PC-3 (cell line): ENCODE data around the gene PPP1R16B. TPM values are rescaled to one million over a fixed set of nuclear protein-coding genes. Genes with fewer than 3 reads are reported as not detected.

Experiments
- ATAC-seq: fragments of 200-7000 bp; cut with Tn5 transposase; 2 replicates; pipeline ENCODE4 v1.9.1; 2020; ENCODE audit warnings: mild to moderate bottlenecking, moderate library complexity
- BruUV-seq: library from RNA; stranded (reverse); fragments of 400-500 nt; replicated peaks from 2 replicates; lab custom pipeline; 2021; lab: Mats Ljungman, UMichigan
- CTCF ChIA-PET: fragments of 300-600 bp; sonication (Branson Sonifier 250); formaldehyde crosslinking; loops from one replicate; lab custom pipeline; 2022; ENCODE audit warnings: antibody characterized with exemption; lab: Charles Lee
- POLR2A ChIA-PET: fragments of 300-600 bp; sonication (Branson Sonifier 250); formaldehyde crosslinking; loops from one replicate; lab custom pipeline; 2022; ENCODE audit warnings: antibody characterized with exemption; ENCODE audit not compliant: unreplicated experiment; lab: Charles Lee
- DNase-seq: peaks from one replicate; pipeline ENCODE4 v3.0.0-alpha.2; 2015
- H2AFZ ChIP-seq: fragments of 300-600 bp; sonication (generic); 2 replicates; pipeline ENCODE4 v1.6.0; 2016; ENCODE audit warnings: antibody characterized with exemption, low read length
- H3F3A ChIP-seq: fragments of 300-600 bp; sonication (generic); one replicate; pipeline ENCODE4 v1.6.0; 2017; ENCODE audit warnings: antibody characterized with exemption, low read length, control low read depth, mild to moderate bottlenecking; ENCODE audit not compliant: unreplicated experiment
- H3K27ac ChIP-seq: fragments of 300-600 bp; sonication (generic); 2 replicates; pipeline ENCODE4 v1.5.1; 2016; ENCODE audit warnings: mild to moderate bottlenecking, low read length
- H3K27me3 ChIP-seq: fragments of 300-600 bp; sonication (generic); 2 replicates; pipeline ENCODE4 v1.6.1; 2016; ENCODE audit warnings: low read length, mixed read lengths
- H3K36me3 ChIP-seq: fragments of 300-600 bp; sonication (generic); 2 replicates; pipeline ENCODE4 v1.6.1; 2016; ENCODE audit warnings: low read depth, mixed run types, low read length, mixed read lengths
- H3K4me1 ChIP-seq: fragments of 300-600 bp; sonication (generic); 2 replicates; pipeline ENCODE4 v1.5.1; 2016; ENCODE audit warnings: low read length; ENCODE audit not compliant: insufficient read depth
- H3K4me2 ChIP-seq: fragments of 300-600 bp; sonication (generic); 2 replicates; pipeline ENCODE4 v1.6.0; 2016; ENCODE audit warnings: low read length
- H3K4me3 ChIP-seq: fragments of 300-600 bp; sonication (generic); 2 replicates; pipeline ENCODE4 v1.5.1; 2016; ENCODE audit warnings: mild to moderate bottlenecking, low read length, mixed read lengths
- H3K79me2 ChIP-seq: fragments of 300-600 bp; sonication (generic); 2 replicates; pipeline ENCODE4 v1.6.1; 2017; ENCODE audit warnings: low read length, mixed read lengths
- H3K9ac ChIP-seq: fragments of 300-600 bp; sonication (generic); 2 replicates; pipeline ENCODE4 v1.6.0; 2016; ENCODE audit warnings: mild to moderate bottlenecking, low read length
- H3K9me2 ChIP-seq: fragments of 300-600 bp; sonication (generic); replicated peaks from 2 replicates; pipeline ENCODE4 v1.6.1; 2016; ENCODE audit warnings: mixed run types, low read length, mixed read lengths
- H3K9me3 ChIP-seq: fragments of 300-600 bp; sonication (generic); 2 replicates; pipeline ENCODE4 v1.6.1; 2016; ENCODE audit warnings: low read length, mixed read lengths
- H4K20me1 ChIP-seq: fragments of 300-600 bp; sonication (generic); 2 replicates; pipeline ENCODE4 v1.6.1; 2016; ENCODE audit warnings: low read length, mixed read lengths
- CTCF ChIP-seq: fragments of 300-600 bp; sonication (generic); conservative IDR thresholded peaks from 2 replicates; pipeline ENCODE4 v1.5.1; 2017; ENCODE audit warnings: antibody characterized with exemption, low read depth, mild to moderate bottlenecking, low read length
- EZH2 ChIP-seq: fragments of 300-600 bp; sonication (generic); IDR thresholded peaks from one replicate; pipeline ENCODE4 v1.6.1; 2017; ENCODE audit warnings: antibody characterized with exemption, mild to moderate bottlenecking, low read length; ENCODE audit not compliant: unreplicated experiment
- EZH2phosphoT487 ChIP-seq: fragments of 300-600 bp; sonication (generic); IDR thresholded peaks from 2 replicates; pipeline ENCODE4 v1.6.1; 2018; ENCODE audit warnings: mild to moderate bottlenecking, antibody characterized with exemption, low read length, borderline replicate concordance
- intact Hi-C: fragments of 100-400 bp; cut with micrococcal nuclease; formaldehyde crosslinking; loops from 2 replicates; pipeline ENCODE4 v1.9.0; 2023
- total RNA-seq: library from RNA; depleted of rRNA; stranded (reverse); fragments of >200 nt; gene quantifications from 2 replicates; pipeline ENCODE4 v1.2.3, GENCODE V29; 2014

PPP1R16B gene
- total RNA-seq, 1 experiment from 2014 or later: 0.04 TPM

- ChIA-PET POLR2A (no interaction called here), CTCF (no interaction called here)
- no peaks in the 10 kb centered on the region for H3K9me2 ChIP-seq
- DNase-seq (no peak), ATAC-seq (peak; percentile 20; the same call in 1 of the 2 replicates)
- peaks cover 59% of the 10 kb centered on the region for H3K27me3 ChIP-seq
- H3K36me3 ChIP-seq: no peaks in the 10 kb centered on the region
- TF ChIP-seq EZH2phosphoT487: peak; percentile 51; the same call in 1 of the 2 replicates
- TF ChIP-seq EZH2: peak; percentile 91
- no peak for TF ChIP-seq CTCF
- BruUV-seq: no TSS peak
- peak overlapping the region; percentile 46; the same call in 1 of the 2 replicates for H3K4me3 ChIP-seq
- H3K9ac ChIP-seq: no peak overlapping the region
- peaks cover 3% of the 10 kb centered on the region; the same call in 1 of the 2 replicates for H3K4me1 ChIP-seq
- H3K4me2 ChIP-seq: peak overlapping the region; percentile 67
- H4K20me1 ChIP-seq: no peaks in the 10 kb centered on the region
- H3K9me3 ChIP-seq: no peaks in the 10 kb centered on the region
- intact Hi-C loops: no loop called here
- H3K79me2 ChIP-seq: no peaks in the 10 kb centered on the region
- H3K27ac ChIP-seq: no peak overlapping the region
- peak overlapping the region; percentile 53; the same call in 1 of the 2 replicates for H2AFZ ChIP-seq
- no peaks in the 10 kb centered on the region for H3F3A ChIP-seq
These were observed 709 bp downstream of the PPP1R16B start for GRCh38 chr20:38805958-38806854.

DNA sequence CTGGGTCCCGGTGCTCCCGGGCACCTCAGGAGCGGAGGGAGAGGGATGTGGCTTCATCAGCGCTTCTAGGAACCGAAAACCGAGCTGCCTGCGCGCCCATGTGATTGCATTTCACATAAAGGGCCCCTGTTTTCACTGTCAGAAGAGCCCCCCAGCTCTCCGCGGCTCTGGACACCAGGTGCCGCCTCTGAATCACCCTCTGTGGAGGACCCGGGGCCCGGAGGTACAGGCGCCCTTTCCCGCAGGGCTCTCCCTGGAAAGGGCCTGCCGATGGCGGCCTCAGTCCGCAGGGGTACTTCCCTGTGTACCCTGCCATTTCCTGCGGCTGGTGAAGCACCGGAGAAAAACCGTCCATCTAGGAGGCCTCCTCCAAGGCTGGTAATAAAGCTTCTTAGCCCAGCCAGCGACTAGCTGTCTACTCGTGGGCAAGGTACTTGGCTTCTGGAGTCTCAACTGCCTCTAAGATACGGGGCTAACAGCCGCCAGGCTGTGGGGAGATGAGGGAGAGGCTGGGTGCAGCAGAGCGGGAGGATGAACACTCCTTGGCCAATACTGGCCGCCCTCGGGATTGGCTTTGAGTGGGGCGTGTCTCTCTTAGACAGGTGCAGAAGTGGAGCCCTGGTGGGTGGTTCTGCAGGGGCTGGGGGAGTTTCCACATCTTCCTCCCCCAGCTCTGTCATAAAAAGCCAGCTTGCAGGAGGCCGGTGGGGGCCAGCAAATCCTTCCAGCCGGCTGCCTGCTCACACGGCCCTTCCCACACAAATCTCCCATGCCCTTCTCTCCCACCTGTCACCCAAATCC is 1.6 kb downstream of the PPP1R16B start:
- BruUV-seq: no TSS peak
- Histone ChIP-seq H3K4me3 (no peak overlapping the region), H3K27me3 (peaks cover 67% of the 10 kb centered on the region), H3K9me2 (no peaks in the 10 kb centered on the region), H3K4me2 (no peak overlapping the region), H3F3A (no peaks in the 10 kb centered on the region), H3K36me3 (no peaks in the 10 kb centered on the region), H3K79me2 (no peaks in the 10 kb centered on the region), H3K9me3 (no peaks in the 10 kb centered on the region), H2AFZ (no peak overlapping the region), H3K9ac (no peak overlapping the region), H3K27ac (no peak overlapping the region), H4K20me1 (no peaks in the 10 kb centered on the region), H3K4me1 (peaks cover 3% of the 10 kb centered on the region; the same call in 1 of the 2 replicates)
- intact Hi-C loops: no loop called here
- ChIA-PET POLR2A (no interaction called here), CTCF (no interaction called here)
- TF ChIP-seq EZH2: no peak
- TF ChIP-seq EZH2phosphoT487: no peak
- no peak for TF ChIP-seq CTCF
- no peak for DNase-seq
- no peak for ATAC-seq
